Stimulated activated CD4-positive, alpha-beta T cell treated with anti-CD3 and anti-CD28 coated beads, Interleukin-1b, Interleukin-23, amount 100 ng/mL, for 4 hours (primary cell): ENCODE data around the gene CCL19.

ENCODE experiments used
- DNase-seq, 2 donors: peaks; one replicate each; pipeline ENCODE4 v3.0.0-alpha.2; 2020; ENCODE audit warnings: low read depth in 2 of 2

The CCL19 gene

GRCh38 chr9:34694811-34695210 lies 3.7 kb upstream of the CCL19 start:
- no peak for DNase-seq

GRCh38 chr9:34693560-34693959 lies 2.5 kb upstream of the CCL19 start:
- no peak for DNase-seq

- DNase-seq = no peak
Observed at GRCh38 chr9:34691936-34692315, 850 bp upstream of the CCL19 start.

- DNase-seq = no peak
Observed at GRCh38 chr9:34689512-34689911, 1.6 kb downstream of the CCL19 start.

- no peak for DNase-seq
Observed at GRCh38 chr9:34689116-34689470, 2.0 kb downstream of the CCL19 start.

- no peak for DNase-seq
Observed at GRCh38 chr9:34688329-34689115, 2.6 kb downstream of the CCL19 start.

- DNase-seq = no peak
Observed at GRCh38 chr9:34687276-34688030, 3.6 kb downstream of the CCL19 start.

GRCh38 chr9:34686732-34687131 lies 4.3 kb downstream of the CCL19 start:
- DNase-seq = no peak

- DNase-seq = no peak
Observed at GRCh38 chr9:34686231-34686630, 4.8 kb downstream of the CCL19 start.

GRCh38 chr9:34685591-34685990 lies 5.5 kb downstream of the CCL19 start:
- no peak for DNase-seq

GRCh38 chr9:34684816-34685215 lies 6.3 kb downstream of the CCL19 start:
- DNase-seq = no peak

- peak in 1 of 2 donors; percentile 5 for DNase-seq
Observed at GRCh38 chr9:34684145-34684544, 6.9 kb downstream of the CCL19 start.

GRCh38 chr9:34675869-34676268 lies 15.2 kb downstream of the CCL19 start:
- no peak for DNase-seq

- DNase-seq = peak; percentile 32 to 54
Observed at GRCh38 chr9:34675048-34675714, 15.9 kb downstream of the CCL19 start.

GRCh38 chr9:34674440-34674839 lies 16.6 kb downstream of the CCL19 start:
- DNase-seq = no peak

- DNase-seq = no peak
Observed at GRCh38 chr9:34671307-34671706, 19.8 kb downstream of the CCL19 start.

- no peak for DNase-seq
Observed at GRCh38 chr9:34669809-34670562, 21.1 kb downstream of the CCL19 start.

- peak; percentile 73 to 80 for DNase-seq
Observed at GRCh38 chr9:34665381-34666250, 25.5 kb downstream of the CCL19 start.

GRCh38 chr9:34665067-34665380 lies 26.1 kb downstream of the CCL19 start:
- DNase-seq = no peak

GRCh38 chr9:34664281-34665066 lies 26.6 kb downstream of the CCL19 start:
- peak in 1 of 2 donors; percentile 68 for DNase-seq

GRCh38 chr9:34663303-34663605 lies 27.8 kb downstream of the CCL19 start:
- DNase-seq = no peak
